ENCODE measurements around the gene PHIP.

The PHIP gene

DNA sequence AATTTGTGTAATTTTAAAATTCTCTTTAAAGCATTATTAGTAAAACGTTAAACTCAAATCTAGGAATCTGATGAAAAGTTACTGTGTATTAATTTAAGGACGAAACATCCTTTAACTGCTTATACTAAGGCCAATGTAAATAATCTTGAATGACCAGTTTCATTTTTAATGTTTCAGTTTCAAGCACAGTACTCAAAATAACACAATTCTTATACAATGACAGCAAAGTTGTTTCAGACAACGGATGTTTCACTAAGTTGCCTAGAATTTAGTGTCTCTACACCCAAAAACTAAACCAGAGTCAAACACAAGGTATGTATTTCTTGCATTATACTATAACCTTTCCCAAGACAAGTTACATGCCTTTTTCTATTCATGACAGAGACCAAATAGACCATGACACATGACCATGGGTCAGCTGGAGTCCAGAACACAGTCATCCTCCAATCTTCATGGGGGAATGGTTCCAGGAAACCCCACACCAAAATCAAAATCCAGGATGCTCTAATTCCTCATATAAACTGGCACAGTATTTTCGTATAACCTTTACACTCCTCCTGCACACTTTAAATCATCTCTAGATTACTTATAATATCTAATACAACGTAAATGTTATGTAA is 7.7 kb downstream of the PHIP start:
- DNase-seq (ENCODE audit: low read depth, low spot score), result no peak

DNA sequence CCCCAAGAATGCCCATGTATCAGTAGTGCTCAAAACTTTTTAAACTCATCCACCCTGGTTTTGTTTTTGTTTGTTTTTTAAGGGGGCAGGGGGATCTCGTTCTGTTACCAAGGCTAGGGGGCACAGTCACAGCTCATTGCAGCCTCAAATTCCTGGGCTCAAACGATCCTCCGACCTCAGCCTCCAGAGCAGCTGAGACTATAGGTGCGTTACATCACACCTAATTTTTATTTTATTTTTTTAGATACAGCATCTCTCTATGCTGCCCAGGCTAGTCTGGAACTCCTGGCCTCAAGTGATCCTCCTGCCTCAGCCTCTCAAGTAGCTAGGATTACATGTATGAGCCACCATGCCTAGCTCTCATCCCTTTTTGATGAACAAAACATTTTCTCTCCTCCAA is 11.2 kb downstream of the PHIP start:
- no peak for DNase-seq (ENCODE audit: low read depth, low spot score)

- no peak for DNase-seq (ENCODE audit: low read depth, low spot score)
Measured at GRCh38 chr6:79066330-79066729, 11.7 kb downstream of the PHIP start.

GRCh38 chr6:79065232-79065631 is 12.8 kb downstream of the PHIP start:
- DNase-seq (ENCODE audit: low read depth, low spot score), result no peak

GRCh38 chr6:79064635-79065034 is 13.4 kb downstream of the PHIP start:
- DNase-seq (ENCODE audit: low read depth, low spot score), result no peak

DNA sequence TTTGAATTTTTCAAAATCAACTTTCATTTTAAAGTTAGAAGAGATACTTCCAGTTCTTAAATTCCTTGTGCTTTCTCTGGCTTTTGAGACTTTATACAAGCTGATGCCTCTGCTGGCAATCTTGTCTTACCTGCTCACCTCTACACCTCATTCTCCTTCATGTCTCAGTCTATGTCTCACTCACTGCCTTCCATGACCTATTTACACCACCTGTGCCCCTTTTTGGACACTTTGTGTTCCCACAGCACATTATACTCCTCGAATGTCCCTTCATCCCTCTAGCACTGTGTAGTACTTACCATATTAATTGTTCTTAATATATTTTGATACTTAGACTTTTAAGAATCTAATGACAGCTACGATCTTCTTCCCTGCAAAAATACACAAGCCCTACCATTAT is 15.3 kb downstream of the PHIP start:
- no peak for DNase-seq (ENCODE audit: low read depth, low spot score)

GRCh38 chr6:79057746-79058145 is 20.3 kb downstream of the PHIP start:
- DNase-seq (ENCODE audit: low read depth, low spot score), result no peak

GRCh38 chr6:79056226-79056625 is 21.8 kb downstream of the PHIP start:
- no peak for DNase-seq (ENCODE audit: low read depth, low spot score)

GRCh38 chr6:79048611-79049010 is 29.4 kb downstream of the PHIP start:
- DNase-seq (ENCODE audit: low read depth, low spot score), result no peak

DNA sequence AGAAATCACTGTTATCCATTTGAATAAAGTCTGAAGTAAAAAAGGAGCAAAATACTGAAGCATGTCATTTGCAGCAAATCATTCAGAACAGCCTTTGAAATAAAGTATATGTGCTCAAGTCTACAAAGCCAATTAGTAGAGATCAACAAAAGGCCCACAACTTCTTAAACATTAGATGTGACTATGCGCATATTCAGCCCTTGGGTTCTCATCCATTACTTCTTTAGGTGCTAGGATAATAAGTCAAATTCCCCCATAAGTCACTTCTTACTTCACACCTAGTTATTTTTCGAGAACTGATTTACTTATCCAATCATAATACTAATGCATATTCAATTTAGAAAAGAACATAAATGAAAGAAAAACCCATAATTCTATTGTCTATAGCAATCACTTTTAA is 31.0 kb downstream of the PHIP start:
- DNase-seq (ENCODE audit: low read depth, low spot score), result no peak

DNA sequence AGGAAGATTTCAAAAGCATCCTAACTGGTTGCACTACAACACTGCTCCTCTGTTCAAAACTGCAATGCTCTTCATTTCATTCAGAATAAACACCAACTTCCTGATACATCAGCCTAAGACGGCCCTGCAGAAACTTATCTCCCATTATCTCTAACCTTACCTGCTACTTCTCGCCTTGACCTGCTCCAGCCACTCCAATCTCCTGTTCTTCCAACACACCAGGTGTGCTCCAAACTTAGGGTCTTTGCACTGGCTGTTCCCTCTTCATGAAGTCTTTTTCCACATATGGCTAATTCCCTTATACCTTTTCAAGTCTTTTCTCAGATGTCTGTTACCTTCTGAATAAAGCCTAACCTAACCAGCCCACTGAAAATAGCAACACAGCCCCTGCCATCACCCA is 32.1 kb downstream of the PHIP start:
- DNase-seq (ENCODE audit: low read depth, low spot score), result no peak

DNA sequence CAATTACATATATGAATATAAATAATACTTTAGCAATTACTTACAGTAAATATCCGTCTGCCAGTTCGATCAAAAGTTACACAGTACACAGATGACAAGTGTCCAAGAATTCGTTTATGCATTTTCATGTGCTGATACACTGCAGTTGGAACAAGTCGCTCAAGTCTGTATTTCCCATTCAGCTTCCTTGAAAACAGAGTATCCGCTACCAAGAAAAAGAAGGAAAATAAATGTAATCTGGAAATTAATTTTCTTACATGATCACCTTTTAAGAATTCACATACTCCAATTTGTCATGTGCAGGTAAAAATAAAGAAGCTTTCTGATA is 35.3 kb downstream of the PHIP start:
- DNase-seq (ENCODE audit: low read depth, low spot score), result no peak

DNA sequence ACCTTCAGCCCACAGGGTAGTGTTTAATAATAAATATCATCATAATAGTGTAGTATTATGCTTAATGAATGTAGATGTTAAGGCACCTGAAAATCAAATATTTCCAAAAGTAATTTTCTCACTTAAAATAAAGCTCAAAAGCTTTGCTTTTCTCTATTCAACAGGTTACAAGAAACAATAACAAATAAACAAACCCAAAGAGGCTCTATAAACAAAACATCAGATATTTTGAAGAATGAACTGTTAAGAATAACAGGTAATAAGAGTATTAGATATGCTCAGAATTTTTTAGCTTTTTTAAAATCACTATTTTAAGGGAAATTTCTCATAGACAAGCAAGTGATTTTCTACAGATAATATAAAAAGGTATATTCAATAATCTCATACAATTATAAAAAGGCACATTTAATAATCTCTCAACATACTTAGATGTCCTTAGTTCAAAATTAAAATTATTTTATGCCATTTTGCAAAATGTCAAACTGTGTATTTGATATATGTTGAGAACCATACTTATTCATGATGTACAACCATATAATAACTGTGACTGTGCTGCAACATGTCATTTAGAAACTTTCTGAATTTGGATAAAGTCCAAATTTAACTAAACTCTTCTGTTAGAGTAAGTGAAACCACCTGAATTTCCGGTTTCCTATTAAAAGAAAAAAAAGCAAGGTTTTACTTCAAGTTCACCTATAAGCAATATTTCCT is 35.8 kb downstream of the PHIP start:
- DNase-seq (ENCODE audit: low read depth, low spot score), result no peak

GRCh38 chr6:79040083-79040482 is 38.0 kb downstream of the PHIP start:
- no peak for DNase-seq (ENCODE audit: low read depth, low spot score)

- DNase-seq (ENCODE audit: low read depth, low spot score), result no peak
Measured at GRCh38 chr6:79038061-79038460, 40.0 kb downstream of the PHIP start.

DNA sequence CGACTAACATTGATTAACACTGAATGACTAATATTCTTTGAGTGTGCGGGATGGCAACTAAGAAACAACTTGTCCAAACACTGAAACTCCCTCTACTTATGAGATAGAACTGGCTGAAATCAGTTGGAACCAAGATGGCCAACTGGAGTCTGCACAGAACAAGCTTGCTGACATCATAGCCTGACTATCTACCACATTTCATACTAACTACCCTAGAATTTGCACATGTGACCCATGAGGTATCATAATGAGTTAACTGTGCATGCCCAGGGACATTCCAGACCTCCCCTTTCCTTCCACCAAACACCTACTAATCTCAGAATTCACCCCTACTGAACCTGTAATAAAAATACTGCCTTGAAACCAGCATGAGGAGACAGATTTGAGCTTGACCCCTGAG is 43.2 kb downstream of the PHIP start:
- DNase-seq (ENCODE audit: low read depth, low spot score), result no peak

DNA sequence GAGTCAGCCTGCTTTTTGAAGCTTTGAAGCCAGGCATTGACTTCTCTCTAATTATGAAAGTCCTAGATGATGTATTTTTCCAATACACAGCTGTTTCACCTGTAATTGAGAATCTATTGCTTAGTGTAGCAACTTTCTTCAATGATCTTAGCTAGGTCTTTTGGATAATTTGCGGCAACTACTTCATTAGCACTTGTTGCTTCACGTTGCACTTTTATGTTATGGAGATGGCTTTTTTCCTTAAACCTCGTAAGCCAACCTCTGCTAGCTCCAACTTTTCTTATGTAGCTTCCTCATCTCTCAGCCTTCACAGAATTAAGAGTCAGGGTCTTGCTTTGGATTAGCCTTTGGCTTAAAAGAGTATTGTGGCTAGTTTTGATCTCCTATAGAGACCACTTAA is 44.8 kb downstream of the PHIP start:
- DNase-seq (ENCODE audit: low read depth, low spot score), result no peak

DNA sequence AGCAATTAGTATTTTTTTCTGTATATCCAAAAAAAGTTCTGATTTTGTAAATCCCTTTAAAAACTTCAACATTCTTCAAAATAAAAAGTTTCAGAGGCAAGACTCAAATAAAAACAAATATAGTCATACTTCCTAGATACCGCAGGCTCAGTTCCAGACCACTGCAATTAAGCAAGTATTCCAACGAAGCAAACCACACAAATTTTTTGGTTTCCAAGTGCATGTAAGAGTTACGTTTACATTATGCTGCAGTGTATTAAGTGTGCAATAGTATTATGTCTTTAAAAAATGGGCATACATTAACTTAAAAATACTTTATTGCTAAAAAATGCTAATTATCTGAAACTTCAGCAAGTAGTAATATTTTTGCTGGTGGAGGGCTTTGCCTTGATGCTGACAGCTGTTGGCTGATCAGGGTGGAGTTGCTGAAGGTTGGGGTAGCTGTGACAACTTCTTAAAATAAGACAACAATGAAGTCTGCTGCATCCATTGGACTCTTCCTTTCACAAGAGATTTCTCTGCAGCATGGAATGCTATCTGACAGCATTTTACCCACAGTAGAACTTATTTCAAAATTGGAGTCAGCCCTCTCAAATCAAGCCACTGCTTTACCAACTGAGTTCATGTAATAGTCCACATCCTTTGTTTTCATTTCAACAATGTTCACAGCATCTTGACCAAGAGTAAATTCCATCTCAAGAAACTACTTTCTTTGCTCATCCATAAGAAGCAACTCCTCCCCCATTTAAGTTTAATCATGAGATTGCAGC is 46.0 kb downstream of the PHIP start:
- no peak for DNase-seq (ENCODE audit: low read depth, low spot score)

DNA sequence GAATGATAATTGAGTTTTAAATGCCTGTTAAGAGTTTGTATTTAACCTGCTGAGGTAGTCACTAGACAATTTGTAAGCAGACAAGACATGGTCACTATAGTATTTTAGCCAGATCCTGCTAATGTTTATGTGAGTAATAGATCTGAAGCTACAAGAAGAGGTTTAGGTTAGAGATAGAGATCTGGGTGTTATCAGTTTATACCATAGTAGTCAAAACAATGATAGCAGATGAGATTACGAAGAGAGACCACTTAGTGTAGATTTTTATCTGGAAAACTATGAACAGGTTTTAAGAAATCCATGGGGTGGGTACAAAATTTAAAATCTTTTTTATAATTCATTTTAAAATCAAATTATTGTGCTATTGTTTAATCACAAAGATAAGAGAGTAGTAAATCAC is 47.5 kb downstream of the PHIP start:
- no peak for DNase-seq (ENCODE audit: low read depth, low spot score)

GRCh38 chr6:79030023-79030422 is 48.0 kb downstream of the PHIP start:
- DNase-seq (ENCODE audit: low read depth, low spot score), result no peak

- DNase-seq (ENCODE audit: low read depth, low spot score), result no peak
Measured at GRCh38 chr6:79028641-79029314, 49.3 kb downstream of the PHIP start.

DNA sequence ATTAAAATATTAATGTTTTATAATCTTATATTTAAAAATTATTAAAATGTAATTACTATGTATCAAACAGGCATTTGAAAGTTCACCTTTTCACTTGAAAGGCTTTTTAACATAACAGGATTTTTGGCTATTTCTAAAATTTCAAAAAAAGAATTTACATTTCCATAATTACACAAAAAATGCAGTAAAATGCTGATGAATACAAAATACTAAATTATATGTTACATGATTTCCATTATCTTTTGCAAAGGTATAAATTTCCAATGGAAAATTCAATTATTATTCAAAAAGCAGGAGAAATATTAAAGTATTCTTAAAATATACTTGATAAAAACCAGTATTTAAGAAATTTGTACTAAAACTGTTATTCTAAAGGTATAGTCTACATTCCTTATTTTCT is 66.1 kb downstream of the PHIP start:
- DNase-seq (ENCODE audit: low read depth, low spot score), result no peak

DNA sequence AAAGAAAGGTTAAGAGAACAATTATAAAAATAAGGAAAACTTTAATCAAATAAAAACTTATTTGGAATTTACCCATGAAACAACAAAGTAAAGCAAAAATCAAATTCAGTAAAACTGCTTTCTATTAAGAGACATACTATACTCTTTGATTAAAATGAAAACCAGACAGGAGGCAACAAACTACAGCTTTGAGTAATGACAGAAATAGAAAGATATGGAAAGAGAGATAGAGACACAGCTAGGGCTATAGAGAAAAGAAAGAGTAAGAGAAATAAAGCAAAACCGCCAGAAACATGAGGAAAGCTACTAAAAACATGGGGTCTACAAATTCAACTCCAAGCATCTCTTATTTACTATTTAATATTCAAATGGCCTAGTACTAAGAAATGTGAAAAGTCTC is 67.6 kb downstream of the PHIP start:
- no peak for DNase-seq (ENCODE audit: low read depth, low spot score)
